NCI-H1048 (cell line): ENCODE measurements around the gene IL5RA.
A peak's percentile ranks its signal among the peaks of the same experiment; 100 is the strongest.

Source experiments
- DNase-seq: peaks from one replicate; lab custom pipeline; 2025; lab: John Stamatoyannopoulos, UW

IL5RA gene

GRCh38 chr3:3110299-3110630 lies at the start of gene IL5RA:
IL5RA (minus strand) TSS chr3:3110374; CDS start chr3:3104984, 5,390 bp downstream.
- DNase-seq: no peak

DNA sequence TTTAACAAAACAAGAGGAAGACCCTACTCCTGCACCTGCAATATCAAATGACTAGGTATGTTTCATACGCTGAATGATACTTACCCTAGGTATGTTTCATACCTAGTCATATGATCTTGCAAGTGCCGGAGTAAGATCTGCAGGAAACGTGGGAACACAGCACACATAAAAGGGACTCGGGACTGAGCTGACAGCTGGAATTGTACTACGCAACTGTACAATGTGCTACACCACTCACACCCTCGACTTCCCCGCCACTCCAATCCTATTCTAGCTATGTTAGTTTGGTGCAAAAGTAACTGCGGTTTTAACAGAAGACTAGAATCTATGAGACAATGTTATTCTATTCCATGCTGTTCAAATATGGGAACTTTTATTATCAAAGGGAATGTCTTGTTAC lies 47.3 kb upstream of the IL5RA start:
- DNase-seq: no peak

GRCh38 chr3:3154879-3155610 lies 44.9 kb upstream of the IL5RA start:
- DNase-seq: no peak

GRCh38 chr3:3151513-3151912 lies 41.3 kb upstream of the IL5RA start:
- no peak for DNase-seq

GRCh38 chr3:3149560-3149959 lies 39.4 kb upstream of the IL5RA start:
- no peak for DNase-seq

- no peak for DNase-seq
Observed at GRCh38 chr3:3145831-3146230, 35.7 kb upstream of the IL5RA start.

GRCh38 chr3:3141939-3142338 lies 31.8 kb upstream of the IL5RA start:
- no peak for DNase-seq

- no peak for DNase-seq
Observed at GRCh38 chr3:3137526-3137925, 27.4 kb upstream of the IL5RA start.

- DNase-seq: no peak
Observed at GRCh38 chr3:3134750-3135448, 24.7 kb upstream of the IL5RA start.

GRCh38 chr3:3133500-3133899 lies 23.3 kb upstream of the IL5RA start:
- DNase-seq: no peak

DNA sequence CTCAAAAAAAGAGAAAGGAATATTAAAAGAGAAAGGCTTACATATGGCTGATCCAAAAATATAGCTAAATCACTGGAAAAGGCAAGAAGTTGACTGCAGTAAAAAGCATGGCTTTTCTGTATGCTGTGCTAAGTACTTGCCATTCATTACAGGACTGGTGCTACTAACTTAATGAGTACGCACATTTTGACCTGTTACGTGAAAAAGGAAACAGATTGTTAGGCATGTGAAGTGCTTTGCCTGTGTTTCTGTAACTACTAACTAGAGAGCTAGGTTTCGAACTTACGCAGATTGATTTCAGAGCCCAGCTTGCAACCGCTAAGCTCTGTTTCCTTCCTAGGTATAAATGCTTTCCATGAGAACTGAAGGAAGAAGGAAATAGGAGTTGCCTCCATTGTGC lies 19.4 kb upstream of the IL5RA start:
- DNase-seq: no peak

DNA sequence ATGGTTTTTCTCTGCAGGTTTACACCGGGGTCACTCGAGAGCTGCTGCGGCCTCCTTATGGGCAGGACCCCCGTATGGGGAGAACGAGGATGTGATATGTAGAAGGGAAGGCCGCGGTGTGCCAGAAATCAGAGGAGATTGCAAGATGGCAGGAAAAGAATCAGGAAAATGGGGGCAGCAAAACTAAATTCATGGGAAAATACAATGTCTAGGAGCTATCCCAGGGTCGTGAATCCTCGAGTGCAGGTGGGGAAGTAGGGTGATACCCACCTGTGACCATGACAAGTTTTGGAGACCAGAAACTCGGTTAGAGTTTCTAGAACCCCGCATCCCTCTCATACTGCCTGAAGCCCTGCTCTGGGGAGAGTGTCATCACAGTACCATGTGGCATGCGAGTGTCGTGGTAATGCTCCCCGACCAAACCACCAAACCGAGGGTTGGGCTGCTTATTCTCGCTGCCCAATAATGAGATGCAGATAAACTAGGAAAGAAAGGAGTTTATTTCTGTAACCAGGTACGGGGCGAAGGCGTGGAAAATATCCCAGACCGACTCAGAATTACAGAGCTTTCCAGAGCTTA lies 17.3 kb upstream of the IL5RA start:
- DNase-seq: no peak

DNA sequence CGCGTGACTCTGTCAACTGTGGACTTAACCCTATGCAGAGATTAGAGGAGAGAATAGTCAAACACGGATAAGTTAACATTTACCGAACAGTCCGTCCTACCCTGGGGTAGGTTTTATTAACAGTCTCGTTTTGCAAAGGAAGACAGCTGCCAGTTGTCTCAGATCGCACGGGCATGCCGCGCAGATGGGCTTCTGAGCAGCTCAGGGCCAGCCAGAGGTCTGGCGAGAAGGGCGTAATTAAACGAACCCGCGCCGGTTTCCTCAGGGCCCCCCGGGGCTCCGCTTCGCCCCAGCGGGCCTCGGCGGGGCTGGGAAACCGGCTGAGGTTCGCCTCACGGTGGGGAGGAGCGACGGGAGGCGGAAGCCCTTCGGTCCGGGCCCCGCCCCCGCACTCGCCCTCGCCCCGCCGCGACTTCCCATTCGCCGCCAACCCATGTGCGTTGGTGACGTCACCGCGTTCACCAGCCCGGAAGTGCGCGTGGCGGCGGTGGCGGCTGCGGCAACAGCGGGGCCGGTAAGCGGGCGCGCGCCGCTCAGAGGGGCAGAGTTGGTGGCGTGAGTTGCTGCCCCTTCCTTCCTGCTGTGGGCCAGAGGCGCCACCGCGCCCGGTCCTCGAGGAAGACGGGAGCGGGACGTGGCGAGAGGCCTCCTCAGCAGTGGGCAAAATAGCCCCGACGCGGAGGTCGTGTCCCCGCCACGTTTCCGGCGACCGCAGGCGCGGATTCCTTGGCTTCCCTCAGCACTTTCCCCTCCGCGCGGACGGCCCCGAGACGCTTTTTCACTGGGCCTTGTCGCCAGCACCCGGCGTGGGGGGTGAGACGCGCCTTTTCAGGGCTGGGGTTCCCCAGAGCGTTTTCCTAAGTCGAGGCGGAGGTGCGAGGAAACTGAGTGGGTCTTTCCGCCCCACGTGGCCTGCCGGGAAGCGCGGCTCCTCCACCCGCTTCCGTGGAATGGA lies 16.6 kb upstream of the IL5RA start, which contains the start of gene TRNT1:
TRNT1 (plus strand) TSS at position 464 of the 955 bp plus-strand sequence. CDS start 2,101 bp downstream, outside the sequence.
- peak; percentile 87 for DNase-seq

DNA sequence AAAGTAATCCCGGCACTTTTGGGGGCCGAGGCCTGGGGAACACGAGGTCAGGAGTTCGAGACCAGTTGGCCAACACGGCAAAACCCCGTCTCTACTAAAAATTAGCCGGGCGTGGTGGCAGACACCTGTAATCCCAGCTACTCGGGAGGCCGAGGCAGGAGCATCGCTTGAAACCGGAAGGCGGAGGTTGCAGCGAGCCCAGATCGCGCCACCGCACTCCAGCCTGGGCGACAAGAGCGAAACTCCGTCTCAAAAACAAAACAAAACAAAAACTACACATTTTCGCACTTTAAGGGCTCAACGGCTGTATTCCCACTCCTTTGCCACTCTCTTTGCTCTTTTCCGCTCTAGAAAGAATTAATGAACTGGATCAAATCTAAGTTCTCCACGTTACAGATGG lies 15.8 kb upstream of the IL5RA start:
- no peak for DNase-seq

- DNase-seq: no peak
Observed at GRCh38 chr3:3119393-3119851, 9.2 kb upstream of the IL5RA start.

- no peak for DNase-seq
Observed at GRCh38 chr3:3117651-3118050, 7.5 kb upstream of the IL5RA start.

- DNase-seq: no peak
Observed at GRCh38 chr3:3113042-3113709, 3.0 kb upstream of the IL5RA start.

GRCh38 chr3:3110749-3111361 lies 681 bp upstream of the IL5RA start:
- no peak for DNase-seq

GRCh38 chr3:3109407-3110298 lies 521 bp downstream of the IL5RA start:
- DNase-seq: no peak

DNA sequence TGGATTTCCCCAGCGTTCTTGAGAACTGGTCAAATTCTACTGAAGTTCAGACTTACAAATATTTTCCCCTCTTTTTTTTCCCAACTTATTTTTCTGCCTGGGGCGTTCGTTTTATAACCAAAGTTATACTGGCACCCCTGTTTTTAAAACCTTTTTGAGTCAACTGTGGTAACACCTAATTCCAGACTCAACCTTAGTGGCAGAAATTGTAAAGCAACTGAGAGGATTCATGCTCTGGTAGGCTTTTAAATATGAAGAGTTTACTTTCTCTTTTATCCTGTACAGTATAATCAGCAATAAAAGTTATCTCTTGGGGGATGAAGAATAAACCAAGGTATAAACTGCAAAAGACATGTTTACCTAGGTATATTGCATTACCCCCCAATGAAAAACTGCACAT lies 2.3 kb downstream of the IL5RA start:
- DNase-seq: no peak
